AG04449 (cell line): ENCODE data around the gene TRIP4.

ENCODE experiments used
- CTCF ChIA-PET: fragments of 350-600 bp; formaldehyde crosslinking; extraction: SDS; loops from one replicate; lab custom pipeline; 2021; ENCODE audit warnings: antibody characterized with exemption; lab: Yijun Ruan, JAX
- POLR2A ChIA-PET: fragments of 400-600, 350-600 bp; formaldehyde crosslinking; extraction: SDS; loops from one replicate; lab custom pipeline; 2020; ENCODE audit warnings: antibody characterized with exemption, inconsistent platforms; lab: Yijun Ruan, JAX
- DNase-seq: peaks from one replicate; pipeline ENCODE4 v3.0.0-alpha.2; 2010; ENCODE audit warnings: low read depth, low spot score
- H3K4me3 ChIP-seq: 2 replicates; pipeline ENCODE4 v1.5.1; 2011; ENCODE audit warnings: low read depth, mild to moderate bottlenecking, control low read depth, low read length
- TF ChIP-seq, protein P1 (sequence below): IDR thresholded peaks from one replicate; pipeline ENCODE4 v1.5.1; 2011; ENCODE audit warnings: mild to moderate bottlenecking, moderate library complexity, low read length, control low read depth, inconsistent platforms; ENCODE audit not compliant: insufficient read depth; ENCODE audit errors: missing control alignments

Gene TRIP4

DNA sequence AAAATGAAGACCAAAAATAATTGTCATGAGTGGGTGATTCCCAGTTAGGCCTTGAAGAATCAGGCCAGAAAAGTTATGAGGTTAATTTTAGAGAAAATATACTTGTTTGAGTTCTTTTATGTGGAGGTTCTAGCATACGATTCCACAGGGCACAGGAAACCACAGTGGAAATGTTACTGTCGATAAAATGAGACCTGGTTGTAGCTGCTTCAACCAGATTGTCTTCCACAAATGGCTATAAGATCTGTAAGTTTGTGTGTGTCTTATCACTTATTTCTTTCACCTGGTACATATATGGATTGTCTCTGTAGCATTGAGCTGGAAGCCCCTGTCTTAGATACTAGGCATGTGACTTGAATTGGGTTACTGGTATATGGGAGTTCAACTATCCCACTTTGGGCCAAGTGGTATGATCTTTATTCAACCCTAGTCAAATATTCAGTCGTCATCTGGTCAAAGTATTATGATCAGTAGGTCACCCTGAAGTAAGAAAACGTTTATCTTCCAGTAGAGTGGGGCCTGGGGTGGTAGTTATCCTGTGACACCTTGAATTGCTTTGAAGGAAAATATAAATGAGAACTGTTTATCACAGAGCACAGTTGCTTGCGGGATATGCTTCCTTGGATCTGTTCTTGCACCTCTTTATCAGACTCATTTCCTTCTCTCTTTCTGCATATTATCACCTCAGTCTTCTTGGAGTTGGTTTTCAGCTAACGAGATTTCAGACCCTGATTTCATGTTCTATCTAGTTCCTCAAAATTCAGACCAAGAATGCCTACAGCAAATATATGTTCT is 51.2 kb downstream of the TRIP4 start:
- H3K4me3 ChIP-seq, result no peak overlapping the region
- DNase-seq, result no peak
- POLR2A ChIA-PET, result no interaction called here
- TF ChIP-seq, protein P1, sequence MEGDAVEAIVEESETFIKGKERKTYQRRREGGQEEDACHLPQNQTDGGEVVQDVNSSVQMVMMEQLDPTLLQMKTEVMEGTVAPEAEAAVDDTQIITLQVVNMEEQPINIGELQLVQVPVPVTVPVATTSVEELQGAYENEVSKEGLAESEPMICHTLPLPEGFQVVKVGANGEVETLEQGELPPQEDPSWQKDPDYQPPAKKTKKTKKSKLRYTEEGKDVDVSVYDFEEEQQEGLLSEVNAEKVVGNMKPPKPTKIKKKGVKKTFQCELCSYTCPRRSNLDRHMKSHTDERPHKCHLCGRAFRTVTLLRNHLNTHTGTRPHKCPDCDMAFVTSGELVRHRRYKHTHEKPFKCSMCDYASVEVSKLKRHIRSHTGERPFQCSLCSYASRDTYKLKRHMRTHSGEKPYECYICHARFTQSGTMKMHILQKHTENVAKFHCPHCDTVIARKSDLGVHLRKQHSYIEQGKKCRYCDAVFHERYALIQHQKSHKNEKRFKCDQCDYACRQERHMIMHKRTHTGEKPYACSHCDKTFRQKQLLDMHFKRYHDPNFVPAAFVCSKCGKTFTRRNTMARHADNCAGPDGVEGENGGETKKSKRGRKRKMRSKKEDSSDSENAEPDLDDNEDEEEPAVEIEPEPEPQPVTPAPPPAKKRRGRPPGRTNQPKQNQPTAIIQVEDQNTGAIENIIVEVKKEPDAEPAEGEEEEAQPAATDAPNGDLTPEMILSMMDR, result no peak
- CTCF ChIA-PET, result interaction anchor here (0.6 kb wide), 1 partner anchor 96 kb away, joined by 3 read pairs; no protein-coding TSS in a partner anchor

DNA sequence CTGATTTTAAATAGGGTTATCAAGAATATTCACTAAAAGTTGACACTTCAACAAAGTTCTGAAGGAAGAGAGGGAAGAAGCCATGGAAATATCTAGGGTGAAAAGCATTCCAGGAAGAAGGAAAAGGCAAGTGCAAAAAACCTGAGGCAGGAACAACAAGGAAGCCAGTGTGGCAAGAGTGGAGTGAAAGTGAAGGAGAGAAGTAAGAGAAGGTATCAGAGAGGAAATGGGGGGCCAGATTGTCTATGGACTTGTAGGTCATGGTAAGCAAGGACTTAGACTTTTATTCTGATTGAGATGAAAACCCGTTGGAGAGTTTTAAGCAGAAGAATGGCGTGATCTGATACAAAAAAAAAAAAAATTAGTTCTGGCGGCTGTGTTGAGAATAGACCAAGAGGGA is 54.2 kb downstream of the TRIP4 start:
- TF ChIP-seq, protein P1, result no peak
- POLR2A ChIA-PET, result no interaction called here
- CTCF ChIA-PET, result no interaction called here
- no peak for DNase-seq
- H3K4me3 ChIP-seq, result no peak overlapping the region

DNA sequence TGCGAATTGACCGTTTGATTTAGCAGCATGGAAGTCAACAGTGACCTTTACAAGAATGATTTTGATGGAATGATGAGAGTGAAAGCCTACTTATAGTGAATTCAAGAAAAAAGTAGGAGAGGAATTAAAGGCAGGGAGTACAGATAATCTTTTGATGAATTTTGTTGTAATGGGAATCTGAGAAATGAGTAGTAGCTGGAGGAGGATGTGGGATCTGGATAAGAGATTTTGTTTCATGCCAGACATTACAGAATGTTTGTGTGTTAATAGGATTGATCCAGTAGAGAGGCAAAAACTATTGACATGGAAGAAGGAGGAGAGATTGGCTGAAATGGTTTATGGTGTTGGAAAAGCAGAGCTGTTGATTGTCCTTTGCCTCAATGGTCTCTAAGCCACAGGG is 55.4 kb downstream of the TRIP4 start:
- CTCF ChIA-PET, result interaction anchor here (1.4 kb wide), 1 partner anchor 9 kb away, joined by 4 read pairs; no protein-coding TSS in a partner anchor
- no peak overlapping the region for H3K4me3 ChIP-seq
- TF ChIP-seq, protein P1, result no peak
- no peak for DNase-seq
- POLR2A ChIA-PET, result no interaction called here

DNA sequence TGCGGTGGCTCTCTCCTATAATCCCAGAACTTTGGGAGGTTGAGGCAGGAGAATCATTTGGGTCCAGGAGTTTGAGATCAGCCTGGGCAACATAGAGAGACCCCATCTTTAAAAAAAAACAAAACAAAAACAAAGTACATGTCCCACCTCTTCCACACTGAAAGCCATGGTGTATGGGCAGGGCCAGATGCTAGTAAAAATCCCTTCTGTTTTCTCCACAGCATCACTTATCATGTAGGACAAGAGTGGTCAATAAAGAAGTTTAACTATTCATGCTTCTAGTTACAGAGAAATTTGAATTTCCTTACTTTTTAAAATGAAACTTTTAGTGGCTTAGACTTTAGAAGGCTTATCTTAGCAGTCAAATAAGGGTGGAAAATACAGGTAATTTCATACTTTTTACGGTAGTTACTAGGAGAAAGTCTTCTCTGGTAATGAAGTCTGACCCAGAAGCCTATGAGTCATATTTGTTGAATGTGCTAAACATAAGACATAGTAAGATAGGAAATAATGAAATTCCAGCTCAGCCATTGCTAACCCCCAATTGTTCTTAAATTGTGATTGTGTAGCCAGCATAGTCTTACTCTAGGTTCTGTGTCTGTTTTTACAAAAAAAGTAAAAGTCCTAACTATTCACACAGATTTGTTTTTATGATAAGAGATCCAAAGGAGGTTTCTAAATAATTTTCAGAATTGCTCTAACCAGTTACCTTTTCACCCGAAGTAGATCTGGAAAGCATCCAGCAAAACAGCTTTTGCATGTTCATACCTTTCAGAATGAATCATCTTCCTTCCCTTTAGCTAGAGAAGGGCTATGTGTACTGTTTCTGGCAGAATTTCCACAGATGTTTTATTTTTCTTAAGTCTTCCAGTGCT is 56.3 kb downstream of the TRIP4 start:
- ChIA-PET POLR2A (no interaction called here), CTCF (interaction anchor here (0.9 to 1.4 kb wide), 4 partner anchors 8 to 242 kb away, joined by 3 to 4 read pairs (median 4); no protein-coding TSS in a partner anchor)
- TF ChIP-seq, protein P1, result no peak
- H3K4me3 ChIP-seq, result no peak overlapping the region
- peak; percentile 59 for DNase-seq

DNA sequence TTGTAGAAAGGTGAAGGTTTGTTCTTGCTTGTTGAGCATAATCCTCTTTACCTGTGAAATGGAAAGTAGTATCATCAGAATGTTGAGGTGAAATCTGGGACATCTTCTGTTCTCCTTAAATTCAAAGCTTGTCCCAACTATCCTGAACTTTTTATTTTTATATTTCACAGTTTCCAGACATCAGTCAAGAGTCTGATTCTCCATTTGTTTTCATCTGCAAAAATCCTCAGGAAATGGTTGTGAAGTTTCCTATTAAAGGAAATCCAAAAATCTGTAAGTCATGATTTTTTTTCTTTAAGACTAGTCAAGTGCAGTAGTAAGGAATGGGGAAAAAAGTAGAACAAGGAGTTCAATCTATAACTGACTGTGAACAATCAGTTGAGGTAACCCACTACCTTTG is 57.2 kb downstream of the TRIP4 start:
- CTCF ChIA-PET, result interaction anchor here (0.9 kb wide), 2 partner anchors 14 to 242 kb away, joined by 3 read pairs; no protein-coding TSS in a partner anchor

More for the DNA sequence above, 57.2 kb downstream of the TRIP4 start:
- DNase-seq, result no peak
- TF ChIP-seq, protein P1, result no peak
- POLR2A ChIA-PET, result no interaction called here
- H3K4me3 ChIP-seq, result no peak overlapping the region
